Measurements from ENCODE around the gene RCN1. TPM values are rescaled to one million over a fixed set of nuclear protein-coding genes. Genes with fewer than 3 reads are reported as not detected.
"Not testable (repeated sequence)": the region's sequence is repeated elsewhere in the genome, so short reads cannot be mapped to it uniquely, and the experiment has no call there.

The RCN1 gene
- total RNA-seq, 1 donor from 2014 or later: 174 TPM

- H3K9me3 Mint-ChIP-seq (ENCODE audit: unreplicated experiment): no peaks in the 10 kb centered on the region
- H3K4me1 Mint-ChIP-seq (ENCODE audit: unreplicated experiment): no peaks in the 10 kb centered on the region
- no peak for TF ChIP-seq CTCF (IDR thresholded peaks at IDR 0.05)
- H3K36me3 Mint-ChIP-seq (ENCODE audit: unreplicated experiment): peaks cover 67% of the 10 kb centered on the region
- no peaks in the 10 kb centered on the region for H3K27me3 Mint-ChIP-seq (ENCODE audit: unreplicated experiment)
- H3K27ac Mint-ChIP-seq (ENCODE audit: unreplicated experiment): no peak overlapping the region
- H3K4me3 Mint-ChIP-seq (ENCODE audit: unreplicated experiment): no peak overlapping the region
- DNase-seq (ENCODE audit: extremely low spot score, unreplicated experiment): no peak
Measured at GRCh38 chr11:32100495-32100894, 9.6 kb downstream of the RCN1 start.

DNA sequence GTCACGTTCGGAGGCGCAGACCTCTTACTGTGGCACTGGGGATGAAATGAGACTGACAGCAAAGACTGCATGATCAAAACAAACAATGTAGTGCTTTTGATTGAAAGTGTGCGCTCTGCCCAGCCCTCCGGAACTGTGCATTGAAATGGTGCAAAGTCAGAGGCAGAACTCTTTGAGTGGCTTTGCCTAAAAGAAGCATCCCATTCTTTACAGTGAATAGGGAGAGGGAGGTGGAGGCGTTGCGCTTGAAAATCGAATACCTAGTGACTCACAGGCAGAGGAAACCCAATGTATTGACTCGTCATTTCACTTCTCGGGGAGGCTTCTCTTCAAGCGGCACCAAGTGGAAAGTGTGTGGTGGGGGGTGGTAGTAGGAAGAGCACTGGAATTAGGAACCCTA lies 10.9 kb downstream of the RCN1 start:
- H3K36me3 Mint-ChIP-seq (ENCODE audit: unreplicated experiment): peaks cover 70% of the 10 kb centered on the region
- TF ChIP-seq CTCF (IDR thresholded peaks at IDR 0.05): no peak

GRCh38 chr11:32103121-32103719 lies 12.3 kb downstream of the RCN1 start:
- not testable (repeated sequence) for H3K4me3 Mint-ChIP-seq (ENCODE audit: unreplicated experiment); H3K27me3 Mint-ChIP-seq (ENCODE audit: unreplicated experiment); H3K27ac Mint-ChIP-seq (ENCODE audit: unreplicated experiment); H3K4me1 Mint-ChIP-seq (ENCODE audit: unreplicated experiment); H3K9me3 Mint-ChIP-seq (ENCODE audit: unreplicated experiment); DNase-seq (ENCODE audit: extremely low spot score, unreplicated experiment)
- peaks cover 55% of the 10 kb centered on the region for H3K36me3 Mint-ChIP-seq (ENCODE audit: unreplicated experiment)

More for the DNA sequence above, 10.9 kb downstream of the RCN1 start:
- no peaks in the 10 kb centered on the region for H3K27me3 Mint-ChIP-seq (ENCODE audit: unreplicated experiment)
- no peak overlapping the region for H3K27ac Mint-ChIP-seq (ENCODE audit: unreplicated experiment)
- H3K9me3 Mint-ChIP-seq (ENCODE audit: unreplicated experiment): no peaks in the 10 kb centered on the region
- no peak for DNase-seq (ENCODE audit: extremely low spot score, unreplicated experiment)
- no peaks in the 10 kb centered on the region for H3K4me1 Mint-ChIP-seq (ENCODE audit: unreplicated experiment)
- H3K4me3 Mint-ChIP-seq (ENCODE audit: unreplicated experiment): no peak overlapping the region

GRCh38 chr11:32103941-32104340 lies 13.1 kb downstream of the RCN1 start:
- peaks cover 50% of the 10 kb centered on the region for H3K36me3 Mint-ChIP-seq (ENCODE audit: unreplicated experiment)
- peaks cover 2% of the 10 kb centered on the region for H3K4me1 Mint-ChIP-seq (ENCODE audit: unreplicated experiment)

GRCh38 chr11:32105871-32106560 lies 15.1 kb downstream of the RCN1 start:
- DNase-seq (ENCODE audit: extremely low spot score, unreplicated experiment): no peak
- Mint-ChIP-seq H3K9me3 (ENCODE audit: unreplicated experiment) (no peaks in the 10 kb centered on the region), H3K4me3 (ENCODE audit: unreplicated experiment) (no peak overlapping the region), H3K27ac (ENCODE audit: unreplicated experiment) (no peak overlapping the region), H3K4me1 (ENCODE audit: unreplicated experiment) (peaks cover 7% of the 10 kb centered on the region), H3K27me3 (ENCODE audit: unreplicated experiment) (no peaks in the 10 kb centered on the region), H3K36me3 (ENCODE audit: unreplicated experiment) (peaks cover 33% of the 10 kb centered on the region)
- no peak for TF ChIP-seq CTCF (IDR thresholded peaks at IDR 0.05)

More at GRCh38 chr11:32103941-32104340, 13.1 kb downstream of the RCN1 start:
- Mint-ChIP-seq H3K27me3 (ENCODE audit: unreplicated experiment) (no peaks in the 10 kb centered on the region), H3K27ac (ENCODE audit: unreplicated experiment) (no peak overlapping the region), H3K9me3 (ENCODE audit: unreplicated experiment) (no peaks in the 10 kb centered on the region), H3K4me3 (ENCODE audit: unreplicated experiment) (no peak overlapping the region)
- DNase-seq (ENCODE audit: extremely low spot score, unreplicated experiment): no peak
- no peak for TF ChIP-seq CTCF (IDR thresholded peaks at IDR 0.05)

All from osteocyte (in vitro differentiated cells).